MM.1S (cell line): ENCODE measurements around the gene TBC1D2.

Experiments used
- DNase-seq: peaks from one replicate; pipeline ENCODE4 v3.0.0-alpha.2; 2015
- H2AFZ ChIP-seq: fragments of 300-600 bp; sonication (generic); 2 replicates; pipeline ENCODE4 v1.6.0; 2016; ENCODE audit warnings: antibody characterized with exemption, low read length
- H3F3A ChIP-seq: fragments of 300-600 bp; sonication (generic); 2 replicates; pipeline ENCODE4 v1.6.1; 2016; ENCODE audit warnings: mild to moderate bottlenecking, antibody characterized with exemption, low read length, moderate library complexity, mixed read lengths; ENCODE audit not compliant: insufficient read depth
- H3K27ac ChIP-seq: fragments of 300-600 bp; sonication (generic); 2 replicates; pipeline ENCODE4 v1.5.1; 2016; ENCODE audit warnings: mild to moderate bottlenecking, low read length
- H3K27me3 ChIP-seq: fragments of 300-600 bp; sonication (generic); replicated peaks from 2 replicates; pipeline ENCODE4 v1.6.0; 2016; ENCODE audit warnings: low read length; ENCODE audit not compliant: insufficient read depth
- H3K36me3 ChIP-seq: fragments of 300-600 bp; sonication (generic); replicated peaks from 2 replicates; pipeline ENCODE4 v1.6.1; 2016; ENCODE audit warnings: mild to moderate bottlenecking, low read length, mixed read lengths; ENCODE audit not compliant: insufficient read depth
- H3K4me1 ChIP-seq: fragments of 300-600 bp; sonication (generic); 2 replicates; pipeline ENCODE4 v1.6.1; 2016; ENCODE audit warnings: low read length, mixed read lengths
- H3K4me2 ChIP-seq: fragments of 300-600 bp; sonication (generic); 2 replicates; pipeline ENCODE4 v1.6.0; 2016; ENCODE audit warnings: low read depth, low read length
- H3K4me3 ChIP-seq: fragments of 300-600 bp; sonication (generic); 2 replicates; pipeline ENCODE4 v1.5.1; 2016; ENCODE audit warnings: low read length, mixed read lengths
- H3K79me2 ChIP-seq: fragments of 300-600 bp; sonication (generic); 2 replicates; pipeline ENCODE4 v1.6.1; 2016; ENCODE audit warnings: mixed run types, low read length, mixed read lengths
- H3K9ac ChIP-seq: fragments of 300-600 bp; sonication (generic); 2 replicates; pipeline ENCODE4 v1.6.1; 2016; ENCODE audit warnings: low read length, mixed read lengths
- H3K9me2 ChIP-seq: fragments of 300-600 bp; sonication (generic); replicated peaks from 2 replicates; pipeline ENCODE4 v1.6.1; 2016; ENCODE audit warnings: mild to moderate bottlenecking, low read length, mixed read lengths; ENCODE audit not compliant: insufficient read depth
- H3K9me3 ChIP-seq: fragments of 300-600 bp; sonication (generic); replicated peaks from 2 replicates; pipeline ENCODE4 v1.6.1; 2016; ENCODE audit warnings: mild to moderate bottlenecking, low read length, mixed read lengths; ENCODE audit not compliant: insufficient read depth
- H4K20me1 ChIP-seq: fragments of 300-600 bp; sonication (generic); 2 replicates; pipeline ENCODE4 v1.6.1; 2016; ENCODE audit warnings: mild to moderate bottlenecking, low read length, moderate library complexity, mixed read lengths; ENCODE audit not compliant: insufficient read depth
- EZH2 ChIP-seq: fragments of 300-600 bp; sonication (generic); optimal IDR thresholded peaks from 2 replicates; pipeline ENCODE3; 2017; ENCODE audit warnings: low read depth, mild to moderate bottlenecking, antibody characterized with exemption, low read length, mixed read lengths
- EZH2phosphoT487 ChIP-seq: fragments of 300-600 bp; sonication (generic); IDR thresholded peaks from 2 replicates; pipeline ENCODE4 v1.6.1; 2018; ENCODE audit warnings: antibody characterized with exemption, low read length
- TF ChIP-seq, protein P1 (sequence below): fragments of 300-600 bp; sonication (generic); IDR thresholded peaks from 2 replicates; pipeline ENCODE4 v1.5.1; 2016; ENCODE audit warnings: antibody characterized with exemption, low read length, mixed read lengths

The TBC1D2 gene

GRCh38 chr9:98302938-98303632, 47.6 kb upstream of the TBC1D2 start:
- H3K4me3 ChIP-seq = no peak overlapping the region
- no peaks in the 10 kb centered on the region for H3K36me3 ChIP-seq
- H3K4me1 ChIP-seq = no peaks in the 10 kb centered on the region

GRCh38 chr9:98302150-98302549, 46.7 kb upstream of the TBC1D2 start:
- H3K9me3 ChIP-seq = no peaks in the 10 kb centered on the region
- TF ChIP-seq EZH2phosphoT487 = no peak
- TF ChIP-seq, protein P1, sequence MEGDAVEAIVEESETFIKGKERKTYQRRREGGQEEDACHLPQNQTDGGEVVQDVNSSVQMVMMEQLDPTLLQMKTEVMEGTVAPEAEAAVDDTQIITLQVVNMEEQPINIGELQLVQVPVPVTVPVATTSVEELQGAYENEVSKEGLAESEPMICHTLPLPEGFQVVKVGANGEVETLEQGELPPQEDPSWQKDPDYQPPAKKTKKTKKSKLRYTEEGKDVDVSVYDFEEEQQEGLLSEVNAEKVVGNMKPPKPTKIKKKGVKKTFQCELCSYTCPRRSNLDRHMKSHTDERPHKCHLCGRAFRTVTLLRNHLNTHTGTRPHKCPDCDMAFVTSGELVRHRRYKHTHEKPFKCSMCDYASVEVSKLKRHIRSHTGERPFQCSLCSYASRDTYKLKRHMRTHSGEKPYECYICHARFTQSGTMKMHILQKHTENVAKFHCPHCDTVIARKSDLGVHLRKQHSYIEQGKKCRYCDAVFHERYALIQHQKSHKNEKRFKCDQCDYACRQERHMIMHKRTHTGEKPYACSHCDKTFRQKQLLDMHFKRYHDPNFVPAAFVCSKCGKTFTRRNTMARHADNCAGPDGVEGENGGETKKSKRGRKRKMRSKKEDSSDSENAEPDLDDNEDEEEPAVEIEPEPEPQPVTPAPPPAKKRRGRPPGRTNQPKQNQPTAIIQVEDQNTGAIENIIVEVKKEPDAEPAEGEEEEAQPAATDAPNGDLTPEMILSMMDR = no peak
- TF ChIP-seq EZH2 = no peak
- H4K20me1 ChIP-seq = no peaks in the 10 kb centered on the region

More at GRCh38 chr9:98302938-98303632, 47.6 kb upstream of the TBC1D2 start:
- no peaks in the 10 kb centered on the region for H4K20me1 ChIP-seq
- H3K27me3 ChIP-seq = no peaks in the 10 kb centered on the region
- no peak overlapping the region for H3K4me2 ChIP-seq
- no peak overlapping the region for H3K27ac ChIP-seq
- no peak overlapping the region for H2AFZ ChIP-seq
- no peak for TF ChIP-seq EZH2phosphoT487
- no peak for TF ChIP-seq EZH2
- TF ChIP-seq, protein P1 = no peak
- no peak overlapping the region for H3K9ac ChIP-seq
- no peaks in the 10 kb centered on the region for H3K79me2 ChIP-seq
- no peaks in the 10 kb centered on the region for H3K9me2 ChIP-seq
- no peaks in the 10 kb centered on the region for H3K9me3 ChIP-seq
- no peaks in the 10 kb centered on the region for H3F3A ChIP-seq
- DNase-seq = no peak

DNA sequence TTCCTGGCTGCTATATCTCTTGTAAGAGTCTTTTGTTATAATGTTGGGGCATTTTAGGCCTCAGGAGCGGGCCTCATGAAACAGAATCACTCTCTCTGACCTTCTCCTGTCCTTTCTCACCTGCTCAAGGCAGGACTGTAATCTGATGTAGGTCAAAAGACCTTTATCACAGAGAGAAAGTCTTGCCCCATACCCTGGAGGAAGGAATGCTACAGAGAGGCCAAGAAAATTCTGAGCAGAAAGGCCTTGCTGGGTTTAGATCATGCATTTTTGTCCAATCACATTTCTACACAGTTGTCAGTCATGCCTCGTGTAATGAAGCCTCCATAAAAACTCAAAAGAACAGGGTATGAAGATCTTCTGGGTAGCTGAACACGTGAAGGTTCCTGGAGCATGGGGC, 45.2 kb upstream of the TBC1D2 start:
- H3F3A ChIP-seq = no peaks in the 10 kb centered on the region
- H3K79me2 ChIP-seq = no peaks in the 10 kb centered on the region
- H2AFZ ChIP-seq = no peak overlapping the region
- H3K9me2 ChIP-seq = no peaks in the 10 kb centered on the region
- H3K27me3 ChIP-seq = no peaks in the 10 kb centered on the region
- no peaks in the 10 kb centered on the region for H4K20me1 ChIP-seq
- no peak overlapping the region for H3K4me3 ChIP-seq
- H3K36me3 ChIP-seq = no peaks in the 10 kb centered on the region
- no peak overlapping the region for H3K27ac ChIP-seq
- no peak overlapping the region for H3K4me2 ChIP-seq
- H3K9ac ChIP-seq = no peak overlapping the region
- H3K9me3 ChIP-seq = no peaks in the 10 kb centered on the region
- TF ChIP-seq EZH2 (no peak), EZH2phosphoT487 (no peak)
- TF ChIP-seq, protein P1 = no peak
- H3K4me1 ChIP-seq = no peaks in the 10 kb centered on the region
- DNase-seq = no peak

More at GRCh38 chr9:98302150-98302549, 46.7 kb upstream of the TBC1D2 start:
- Histone ChIP-seq H3F3A (no peaks in the 10 kb centered on the region), H3K4me2 (no peak overlapping the region), H3K9me2 (no peaks in the 10 kb centered on the region), H3K9ac (no peak overlapping the region), H3K36me3 (no peaks in the 10 kb centered on the region), H2AFZ (no peak overlapping the region), H3K27me3 (no peaks in the 10 kb centered on the region), H3K27ac (no peak overlapping the region), H3K4me3 (no peak overlapping the region), H3K4me1 (no peaks in the 10 kb centered on the region), H3K79me2 (no peaks in the 10 kb centered on the region)
- no peak for DNase-seq
